Measurements from ENCODE around the gene ADORA2A.

Gene ADORA2A

GRCh38 chr22:24386937-24387471, 40.4 kb upstream of the ADORA2A start:
- no peak overlapping the region for H3K4me3 ChIP-seq (ENCODE audit: control insufficient read depth, low read depth, low read length)
- TF ChIP-seq CTCF (conservative IDR thresholded peaks at IDR 0.05; ENCODE audit: control insufficient read depth, insufficient read depth, low read depth, low read length): no peak
- no peak for DNase-seq (ENCODE audit: low read depth)

DNA sequence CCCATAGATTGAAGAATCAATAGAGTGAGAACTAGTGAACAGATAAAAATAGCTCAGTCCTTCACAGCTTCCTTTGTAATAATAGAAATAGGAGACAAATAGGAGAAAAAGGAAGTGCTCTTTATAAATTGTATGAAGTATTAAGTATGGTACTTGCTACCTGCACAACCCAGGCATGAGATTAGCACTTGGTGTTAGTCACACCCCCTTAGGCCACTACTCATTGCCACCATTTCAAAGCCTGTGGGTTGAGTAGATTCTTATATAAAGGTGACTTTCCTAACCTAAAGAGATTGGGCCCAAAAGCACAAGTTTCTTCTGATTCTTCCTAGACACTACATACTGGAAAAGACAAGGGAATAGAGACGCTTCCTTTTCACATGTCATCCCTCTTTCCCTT, 37.7 kb upstream of the ADORA2A start:
- no peak for TF ChIP-seq CTCF (conservative IDR thresholded peaks at IDR 0.05; ENCODE audit: control insufficient read depth, insufficient read depth, low read depth, low read length)
- no peak overlapping the region for H3K4me3 ChIP-seq (ENCODE audit: control insufficient read depth, low read depth, low read length)
- DNase-seq (ENCODE audit: low read depth): no peak

- H3K4me3 ChIP-seq (ENCODE audit: control insufficient read depth, low read depth, low read length): no peak overlapping the region
- no peak for TF ChIP-seq CTCF (conservative IDR thresholded peaks at IDR 0.05; ENCODE audit: control insufficient read depth, insufficient read depth, low read depth, low read length)
- DNase-seq (ENCODE audit: low read depth): no peak
Measured at GRCh38 chr22:24390156-24390555, 37.2 kb upstream of the ADORA2A start.

DNA sequence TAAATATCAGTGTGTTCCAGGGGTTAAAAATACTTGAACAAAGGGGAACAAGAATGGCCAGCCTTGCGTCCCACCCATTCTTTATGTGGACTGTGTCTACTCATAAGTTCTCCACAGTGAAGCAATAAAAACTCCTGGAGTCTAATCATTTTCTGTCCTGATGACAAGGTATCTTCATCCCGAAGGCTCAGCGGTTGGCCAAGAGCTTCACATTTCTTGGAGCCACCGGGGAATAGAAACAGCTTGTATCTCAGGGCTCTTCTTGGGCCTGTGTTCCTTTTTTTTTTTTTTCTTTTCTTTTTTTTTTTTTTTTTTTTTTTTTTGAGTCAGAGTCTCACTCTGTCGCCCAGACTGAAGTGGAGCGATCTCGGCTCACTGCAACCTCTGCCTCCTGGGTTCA, 36.8 kb upstream of the ADORA2A start:
- peak; percentile 86 for DNase-seq (ENCODE audit: low read depth)
- no peak for TF ChIP-seq CTCF (conservative IDR thresholded peaks at IDR 0.05; ENCODE audit: control insufficient read depth, insufficient read depth, low read depth, low read length)
- no peak overlapping the region for H3K4me3 ChIP-seq (ENCODE audit: control insufficient read depth, low read depth, low read length)

DNA sequence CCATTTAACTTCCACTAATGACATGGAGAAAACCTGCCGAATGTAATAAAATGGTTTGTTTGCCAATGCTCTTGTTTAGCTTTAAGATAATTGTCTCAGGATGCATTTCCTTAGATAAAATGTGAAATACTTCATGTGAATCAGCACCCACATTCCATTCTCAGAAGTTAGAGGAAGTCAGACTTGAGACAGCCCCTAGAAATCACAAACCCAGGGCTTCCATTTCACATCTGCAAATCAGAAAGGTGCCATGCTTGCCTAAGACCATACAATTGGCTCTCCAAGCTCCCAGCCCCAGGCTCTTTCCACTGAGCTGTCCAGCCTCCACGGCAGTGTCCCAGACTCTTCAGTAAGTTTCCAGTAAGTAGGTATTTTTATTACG, 35.6 kb upstream of the ADORA2A start:
- no peak overlapping the region for H3K4me3 ChIP-seq (ENCODE audit: control insufficient read depth, low read depth, low read length)
- DNase-seq (ENCODE audit: low read depth): peak; percentile 53
- TF ChIP-seq CTCF (conservative IDR thresholded peaks at IDR 0.05; ENCODE audit: control insufficient read depth, insufficient read depth, low read depth, low read length): no peak

DNA sequence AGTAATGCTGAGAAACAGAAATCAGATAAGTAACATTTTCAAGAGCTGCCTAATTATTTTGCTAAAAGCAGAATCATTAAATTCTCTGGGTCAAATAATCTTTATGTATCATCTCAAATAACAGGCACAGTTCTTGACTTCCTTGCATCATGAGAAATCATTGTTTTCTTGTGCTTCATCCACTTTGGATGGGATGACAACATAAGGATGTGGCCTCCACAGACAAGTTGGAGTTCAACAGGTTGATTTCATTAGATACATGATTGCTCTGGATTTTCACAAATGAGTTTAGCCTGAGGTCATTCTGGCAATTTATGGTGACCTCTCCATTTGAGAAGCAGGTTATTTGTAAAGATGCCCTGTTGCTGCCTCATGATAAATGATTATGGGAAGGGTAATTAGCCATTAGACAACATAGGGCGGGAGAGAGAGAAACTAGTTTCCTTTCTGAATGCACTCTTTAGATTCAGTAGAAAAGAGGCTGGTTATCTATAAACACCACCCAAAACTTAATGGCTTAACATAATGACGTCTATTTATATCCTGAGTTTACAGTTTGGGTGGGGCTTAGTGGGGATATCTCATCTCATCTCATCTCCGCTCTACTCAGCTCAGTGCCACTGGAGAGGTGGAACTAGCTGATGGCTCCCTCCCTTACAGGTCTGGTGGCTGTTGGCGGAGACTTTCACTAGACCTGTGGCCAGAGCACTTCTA, 35.0 kb upstream of the ADORA2A start:
- no peak for TF ChIP-seq CTCF (conservative IDR thresholded peaks at IDR 0.05; ENCODE audit: control insufficient read depth, insufficient read depth, low read depth, low read length)
- H3K4me3 ChIP-seq (ENCODE audit: control insufficient read depth, low read depth, low read length): no peak overlapping the region
- no peak for DNase-seq (ENCODE audit: low read depth)
